Mucosa of descending colon (tissue), 3 donors: ENCODE data around the gene L2HGDH. TPM values are rescaled to one million over a fixed set of nuclear protein-coding genes. Genes with fewer than 3 reads are reported as not detected.

Experiments
- ATAC-seq: fragments of 200-7000 bp; cut with Tn5 transposase; one replicate; pipeline ENCODE4 v1.9.1; 2020; ENCODE audit warnings: mild to moderate bottlenecking, moderate library complexity
- DNase-seq, 3 donors: peaks; one replicate each; pipeline ENCODE4 v3.0.0-alpha.2; 2020
- H3K36me3 ChIP-seq: fragments of 200-600 bp; one replicate; pipeline ENCODE4 v1.8.0; 2021; ENCODE audit warnings: low read depth, mild to moderate bottlenecking
- H3K4me1 ChIP-seq: fragments of 200-600 bp; one replicate; pipeline ENCODE4 v1.8.0; 2021; ENCODE audit warnings: low read depth, mild to moderate bottlenecking
- H3K4me3 ChIP-seq: fragments of 200-600 bp; one replicate; pipeline ENCODE4 v1.8.0; 2021; ENCODE audit warnings: mild to moderate bottlenecking
- H3K9me3 ChIP-seq: fragments of 200-600 bp; one replicate; pipeline ENCODE4 v1.8.0; 2021; ENCODE audit warnings: mild to moderate bottlenecking
- CTCF ChIP-seq: fragments of 200-600 bp; IDR thresholded peaks from one replicate; pipeline ENCODE4 v1.8.0; 2022; ENCODE audit warnings: antibody characterized with exemption, mild to moderate bottlenecking
- intact Hi-C, 2 donors: fragments of 100-400 bp; cut with DNase I in 1 of 2; cut with micrococcal nuclease in 1 of 2; formaldehyde crosslinking; loops; one replicate each; pipeline versions ENCODE4 v1.11.0 to v1.11.1; 2022; cut with DNase I, micrococcal nuclease
- long read RNA-seq, 2 donors: library from polyadenylated mRNA; unstranded; transcript quantifications; one replicate each; pipeline ENCODE4 v2.0.0, GENCODE V29; 2019 to 2021
- total RNA-seq, 3 donors: library from RNA; stranded (reverse); fragmentation: NEBNext Ultra II Directional in 2 of 3; extraction: Animal tissue kit (Norgen Biotek cat#: 25700) in 2 of 3; gene quantifications; one replicate each; pipeline versions ENCODE4 v1.2.1 to v1.2.4, GENCODE V29; 2021 to 2023
- donor health status: DM: no; HTN: no; CAD: no; lungs with moderate emphysema.
- donor health status: DM: no; HTN: no; CAD: no.
- donor health status: DM: no; HTN: yes; CAD: no.

L2HGDH gene
- total RNA-seq, result 10 to 100 TPM in 1 of 3 donors, 1 to 10 TPM in 2; 7.2 to 11.2 (median 9.8) TPM
- long read RNA-seq, donor 1, full-length matches to known transcripts, result 6 of 6 reads
- long read RNA-seq, donor 1, partial matches to known transcripts, result 0 of 6 reads
- long read RNA-seq, donor 1, other reads (novel, unspliced or antisense), result 0 of 6 reads
- long read RNA-seq, donor 2, full-length matches to known transcripts, result 2 of 5 reads
- long read RNA-seq, donor 2, partial matches to known transcripts, result 0 of 5 reads
- long read RNA-seq, donor 2, other reads (novel, unspliced or antisense), result 3 of 5 reads

DNA sequence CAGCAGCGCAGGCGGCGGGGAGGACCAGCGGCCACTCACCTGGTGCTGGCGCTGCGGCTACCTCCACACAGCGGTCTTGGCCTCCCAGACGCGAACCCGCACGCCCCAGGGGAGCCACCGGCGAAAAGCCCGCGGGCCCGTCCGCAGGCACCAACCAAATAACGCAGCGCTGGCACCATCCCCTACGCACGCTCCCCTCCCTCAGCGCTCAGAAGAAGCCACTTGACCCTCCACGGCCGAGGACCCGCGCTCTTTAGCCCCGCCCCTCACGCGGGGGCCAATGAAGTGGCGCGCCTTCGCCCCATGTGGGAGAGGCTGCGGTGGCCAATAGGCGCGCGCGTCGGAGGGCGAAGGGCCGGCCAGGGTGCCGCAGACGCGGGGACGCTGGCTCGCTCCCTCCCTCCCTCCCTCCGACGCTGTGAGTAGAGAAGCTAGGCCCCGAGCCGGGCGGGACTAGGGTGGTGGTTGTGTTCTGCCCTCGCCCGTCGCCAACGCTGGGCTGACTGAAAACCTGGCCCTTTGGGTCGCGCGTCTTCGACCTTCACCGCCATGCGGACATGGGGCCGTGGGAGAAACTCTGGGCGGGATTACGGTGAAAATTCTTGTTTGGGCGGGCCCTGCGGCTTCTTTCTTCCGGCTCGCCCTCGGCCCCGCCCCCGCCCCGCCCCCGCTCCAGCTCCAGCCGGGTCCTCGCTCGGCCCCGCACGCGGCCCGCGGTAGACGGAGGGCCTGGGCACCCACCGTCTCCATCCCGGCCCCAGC is at the start of gene L2HGDH, which contains the start of gene DMAC2L:
TSS of gene L2HGDH (minus strand) at position 258 of the 762 bp plus-strand sequence. CDS start at position 179, 79 bp downstream.
TSS of gene DMAC2L (plus strand) at position 353 of the 762 bp plus-strand sequence. CDS start 9,164 bp downstream, outside the sequence.
- Histone ChIP-seq H3K9me3 (no peaks in the 10 kb centered on the region), H3K4me1 (peaks cover 7% of the 10 kb centered on the region), H3K4me3 (peak within 1 kb of the TSS; percentile 56), H3K36me3 (no peaks in the 10 kb centered on the region)
- TF ChIP-seq CTCF, result peak; percentile 56
- ATAC-seq (peak; percentile 97), DNase-seq (peak; percentile 94 to 96 (median 95))
- intact Hi-C loops, result loop anchor here in 1 of 2 donors (10.0 kb wide), 1 partner anchor 83 kb away; the partner anchor contains the start of gene CDKL1

GRCh38 chr14:50360851-50361250 is 48.8 kb upstream of the L2HGDH start:
- Histone ChIP-seq H3K36me3 (no peaks in the 10 kb centered on the region), H3K4me3 (no peak overlapping the region), H3K9me3 (no peaks in the 10 kb centered on the region), H3K4me1 (peaks cover 15% of the 10 kb centered on the region)
- no peak for TF ChIP-seq CTCF
- intact Hi-C loops, result no loop called here
- DNase-seq (no peak), ATAC-seq (no peak)

DNA sequence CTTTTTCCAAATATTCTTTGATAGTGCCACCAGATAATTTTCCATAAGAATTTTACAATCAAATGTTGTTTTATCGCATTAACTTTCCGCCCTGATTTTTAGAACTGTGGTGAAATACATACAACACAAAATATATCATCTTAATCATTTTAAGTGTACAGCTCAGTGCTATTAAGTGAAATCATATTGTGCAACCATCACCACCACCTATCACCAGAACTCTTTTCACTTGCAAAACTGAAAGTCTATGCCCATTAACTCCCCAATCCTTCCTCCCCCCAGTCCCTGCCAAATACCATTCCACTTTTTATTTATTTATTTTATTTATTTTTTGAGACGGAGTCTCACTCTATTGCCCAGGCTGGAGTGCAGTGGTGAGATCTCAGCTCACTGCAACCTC is 48.1 kb upstream of the L2HGDH start:
- TF ChIP-seq CTCF, result no peak
- Histone ChIP-seq H3K4me3 (no peak overlapping the region), H3K36me3 (no peaks in the 10 kb centered on the region), H3K9me3 (no peaks in the 10 kb centered on the region), H3K4me1 (peaks cover 7% of the 10 kb centered on the region)
- ATAC-seq (no peak), DNase-seq (no peak)
- intact Hi-C loops, result no loop called here

DNA sequence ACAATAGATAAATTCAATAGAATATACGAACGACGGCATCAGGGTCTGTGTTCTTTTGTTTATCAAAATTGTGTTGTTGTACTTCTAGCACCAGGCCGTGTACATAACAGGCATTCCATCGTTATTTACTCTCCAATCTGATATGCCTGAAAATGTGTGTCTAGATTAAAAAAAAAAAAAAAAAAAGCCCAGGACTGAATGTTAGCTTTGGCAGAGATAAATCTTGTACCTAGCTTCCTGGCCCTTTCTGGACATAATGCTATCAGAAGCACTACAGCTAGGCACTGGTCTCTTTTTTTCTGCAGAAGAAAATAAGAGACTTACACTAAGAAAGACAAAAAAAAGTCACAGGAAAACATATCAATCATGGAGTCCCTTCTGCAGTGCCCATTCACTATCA is 47.6 kb upstream of the L2HGDH start:
- H3K36me3 ChIP-seq, result no peaks in the 10 kb centered on the region
- ATAC-seq (no peak), DNase-seq (no peak)
- no peak overlapping the region for H3K4me3 ChIP-seq
- intact Hi-C loops, result no loop called here
- H3K4me1 ChIP-seq, result peaks cover 7% of the 10 kb centered on the region
- TF ChIP-seq CTCF, result no peak
- H3K9me3 ChIP-seq, result no peaks in the 10 kb centered on the region

GRCh38 chr14:50357753-50358395 is 45.8 kb upstream of the L2HGDH start:
- intact Hi-C loops, result no loop called here
- ATAC-seq (no peak), DNase-seq (no peak)
- no peaks in the 10 kb centered on the region for H3K4me1 ChIP-seq
- no peak for TF ChIP-seq CTCF
- no peak overlapping the region for H3K4me3 ChIP-seq
- no peaks in the 10 kb centered on the region for H3K36me3 ChIP-seq
- H3K9me3 ChIP-seq, result no peaks in the 10 kb centered on the region
